Measurements from ENCODE around the gene CYP4F11.

CYP4F11 gene

GRCh38 chr19:15926484-15926883, 7.8 kb downstream of the CYP4F11 start:
- no peak for DNase-seq (ENCODE audit: low read depth in 2 of 2)
- TF ChIP-seq CTCF (IDR thresholded peaks at IDR 0.05; ENCODE audit: low read depth, low read length) = no peak
- H3K4me3 ChIP-seq (replicated peaks in 1 of 2; ENCODE audit: low read depth in 2 of 2, low read length in 2 of 2) = no peak overlapping the region

- no peak for DNase-seq (ENCODE audit: low read depth in 2 of 2)
- no peak for TF ChIP-seq CTCF (IDR thresholded peaks at IDR 0.05; ENCODE audit: low read depth, low read length)
- no peak overlapping the region for H3K4me3 ChIP-seq (replicated peaks in 1 of 2; ENCODE audit: low read depth in 2 of 2, low read length in 2 of 2)
These were observed 10.6 kb downstream of the CYP4F11 start for GRCh38 chr19:15923702-15924101.

- DNase-seq (ENCODE audit: low read depth in 2 of 2) = no peak
These were observed 12.3 kb downstream of the CYP4F11 start for GRCh38 chr19:15922021-15922420.

GRCh38 chr19:15919243-15919642, 15.1 kb downstream of the CYP4F11 start:
- DNase-seq (ENCODE audit: low read depth in 2 of 2) = no peak
- no peak for TF ChIP-seq CTCF (IDR thresholded peaks at IDR 0.05; ENCODE audit: low read depth, low read length)
- no peak overlapping the region for H3K4me3 ChIP-seq (replicated peaks in 1 of 2; ENCODE audit: low read depth in 2 of 2, low read length in 2 of 2)

More at GRCh38 chr19:15922021-15922420, 12.3 kb downstream of the CYP4F11 start:
- no peak for TF ChIP-seq CTCF (IDR thresholded peaks at IDR 0.05; ENCODE audit: low read depth, low read length)
- no peak overlapping the region for H3K4me3 ChIP-seq (replicated peaks in 1 of 2; ENCODE audit: low read depth in 2 of 2, low read length in 2 of 2)

- no peak for TF ChIP-seq CTCF (IDR thresholded peaks at IDR 0.05; ENCODE audit: low read depth, low read length)
- no peak overlapping the region for H3K4me3 ChIP-seq (replicated peaks in 1 of 2; ENCODE audit: low read depth in 2 of 2, low read length in 2 of 2)
- no peak for DNase-seq (ENCODE audit: low read depth in 2 of 2)
These were observed 19.2 kb downstream of the CYP4F11 start for GRCh38 chr19:15915109-15915508.

- no peak overlapping the region for H3K4me3 ChIP-seq (replicated peaks in 1 of 2; ENCODE audit: low read depth in 2 of 2, low read length in 2 of 2)
- DNase-seq (ENCODE audit: low read depth in 2 of 2) = no peak
- TF ChIP-seq CTCF (IDR thresholded peaks at IDR 0.05; ENCODE audit: low read depth, low read length) = no peak
These were observed 20.5 kb downstream of the CYP4F11 start for GRCh38 chr19:15913830-15914229.

- no peak for TF ChIP-seq CTCF (IDR thresholded peaks at IDR 0.05; ENCODE audit: low read depth, low read length)
- no peak overlapping the region for H3K4me3 ChIP-seq (replicated peaks in 1 of 2; ENCODE audit: low read depth in 2 of 2, low read length in 2 of 2)
- DNase-seq (ENCODE audit: low read depth in 2 of 2) = no peak
These were observed 20.9 kb downstream of the CYP4F11 start for GRCh38 chr19:15913384-15913783.
